ENCODE measurements around the gene GSTM1. TPM values are rescaled to one million over a fixed set of nuclear protein-coding genes. Genes with fewer than 3 reads are reported as not detected.

The GSTM1 gene
- total RNA-seq = not detected
- long read RNA-seq = 0 reads

DNA sequence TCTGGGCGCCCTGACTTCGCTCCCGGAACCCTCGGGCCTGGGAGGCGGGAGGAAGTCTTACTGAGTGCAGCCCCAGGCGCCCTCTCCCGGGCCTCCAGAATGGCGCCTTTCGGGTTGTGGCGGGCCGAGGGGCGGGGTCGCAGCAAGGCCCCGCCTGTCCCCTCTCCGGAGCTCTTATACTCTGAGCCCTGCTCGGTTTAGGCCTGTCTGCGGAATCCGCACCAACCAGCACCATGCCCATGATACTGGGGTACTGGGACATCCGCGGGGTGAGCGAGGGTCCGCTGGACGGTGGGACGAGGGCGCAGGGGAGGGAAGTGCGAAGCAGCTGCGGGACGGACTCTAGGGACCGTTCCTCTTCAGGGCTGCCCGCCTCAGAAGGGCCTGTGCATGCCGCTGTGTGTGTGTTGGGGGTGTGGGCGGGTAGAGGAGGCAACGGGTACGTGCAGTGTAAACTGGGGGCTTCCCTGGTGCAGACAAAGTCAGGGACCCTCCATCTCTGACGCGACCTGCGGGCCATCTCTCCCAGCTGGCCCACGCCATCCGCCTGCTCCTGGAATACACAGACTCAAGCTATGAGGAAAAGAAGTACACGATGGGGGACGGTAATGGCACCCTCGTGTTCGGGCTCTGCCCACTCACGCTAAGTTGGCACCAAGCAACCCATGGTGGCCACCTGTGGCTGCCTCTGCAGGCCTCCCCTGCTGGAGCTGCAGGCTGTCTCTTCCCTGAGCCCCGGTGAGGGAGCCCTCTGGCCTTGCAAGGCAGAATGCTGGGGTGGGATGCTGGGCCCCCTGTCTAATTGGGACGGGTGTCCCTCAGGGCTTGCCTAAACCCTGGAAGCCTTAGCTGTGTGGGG lies at the start of gene GSTM1:
TSS of gene GSTM1 (plus strand) at position 177 of the 859 bp plus-strand sequence. CDS start at position 234, 57 bp downstream.
- DNase-seq (no peak), ATAC-seq (no peak)
- intact Hi-C loops (cut with DNase I, micrococcal nuclease) = no loop called here

DNA sequence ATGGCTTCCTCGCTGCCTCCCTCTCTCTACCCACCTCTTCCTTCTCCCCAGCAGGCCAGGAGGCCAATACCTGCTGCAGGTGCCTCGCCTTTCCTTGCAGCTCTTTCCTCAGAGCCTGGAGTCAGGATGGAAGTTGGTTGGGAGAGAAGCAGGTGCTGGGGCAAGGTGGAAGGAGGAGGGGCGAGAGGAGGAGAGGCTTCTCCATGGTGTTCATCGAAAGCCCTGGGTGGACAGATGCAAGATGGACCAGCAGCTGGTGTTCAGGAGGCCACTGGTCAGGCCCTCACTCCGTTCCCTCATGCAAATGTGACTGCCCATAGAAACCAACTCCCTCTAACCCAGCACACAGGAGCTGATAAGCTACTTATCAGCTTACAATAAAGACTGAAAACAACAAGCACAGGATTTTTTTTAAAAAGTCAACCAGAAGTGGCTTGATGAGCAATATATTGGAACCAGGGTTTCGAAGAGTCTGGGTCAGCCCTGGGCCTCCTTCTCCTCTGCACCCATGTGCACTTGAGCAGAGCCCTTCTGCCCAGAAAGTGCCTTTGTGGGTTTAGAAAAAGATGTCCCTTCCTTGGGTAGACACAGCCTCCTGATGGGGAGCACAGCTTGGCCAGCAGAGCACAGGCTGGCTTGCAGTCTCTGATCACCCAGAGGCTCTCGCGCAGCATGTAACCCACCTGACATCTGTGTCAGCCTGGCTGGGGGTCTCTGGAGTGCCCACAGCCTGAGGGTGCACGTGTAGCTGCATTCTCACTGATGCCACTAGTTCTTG lies 48.4 kb upstream of the GSTM1 start:
- intact Hi-C loops (cut with DNase I, micrococcal nuclease) = no loop called here
- no peak for DNase-seq
- no peak for ATAC-seq

DNA sequence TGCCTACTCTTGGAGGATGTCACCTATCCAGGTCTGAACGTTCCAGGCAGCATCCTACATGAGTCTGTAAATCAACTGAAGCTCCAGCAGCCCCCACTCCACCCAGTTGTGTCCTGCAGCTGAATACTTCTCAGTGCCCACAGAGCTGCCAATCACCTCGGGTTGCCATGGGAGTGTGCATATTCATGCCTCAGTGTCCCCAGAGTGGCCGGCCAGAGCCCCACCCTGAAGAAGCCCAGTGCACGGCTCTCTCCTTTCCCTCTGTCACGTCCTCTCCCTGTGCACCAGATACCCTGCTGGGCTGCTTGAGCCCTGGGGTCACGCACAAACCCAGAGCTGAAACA lies 47.8 kb upstream of the GSTM1 start:
- intact Hi-C loops (cut with DNase I, micrococcal nuclease) = loop anchor here (5.0 to 10.0 kb wide), 3 partner anchors 93 to 135 kb away; partner anchors contain the start of gene GNAI3 (in 1 of the 2)
- no peak for DNase-seq
- ATAC-seq = no peak

DNA sequence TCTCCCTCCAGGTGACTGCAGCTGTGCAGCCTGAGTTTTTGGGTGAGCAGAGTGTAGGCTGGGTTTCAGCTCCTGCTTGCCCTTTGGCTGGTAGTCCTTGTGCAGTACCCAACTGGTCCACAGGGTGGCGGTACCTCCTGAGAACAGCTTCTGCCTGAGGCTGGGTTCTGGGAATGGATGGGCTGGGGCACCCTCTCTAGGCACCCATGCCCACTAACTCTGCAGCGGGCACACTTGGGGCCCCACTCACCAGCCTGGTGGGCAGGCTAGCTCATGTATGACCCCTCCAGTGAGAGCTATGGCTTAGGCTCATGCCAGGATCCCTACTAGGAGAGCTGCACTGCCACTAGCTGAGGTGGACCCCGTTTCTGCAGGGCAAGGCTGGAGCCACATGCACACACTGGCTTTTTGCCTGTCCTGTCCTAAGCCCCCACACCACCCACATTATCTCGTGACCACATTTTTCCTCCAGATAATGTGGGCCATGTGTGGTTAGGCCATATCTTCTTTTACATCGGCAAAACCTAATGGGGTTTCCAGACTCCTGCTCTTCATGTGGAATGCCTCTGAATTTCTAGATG lies 47.2 kb upstream of the GSTM1 start:
- intact Hi-C loops (cut with DNase I, micrococcal nuclease) = loop anchor here (5.0 to 10.0 kb wide), 3 partner anchors 93 to 134 kb away; partner anchors contain the start of gene GNAI3 (in 1 of the 2)
- ATAC-seq (peak; percentile 76), DNase-seq (peak; percentile 79 to 95)

DNA sequence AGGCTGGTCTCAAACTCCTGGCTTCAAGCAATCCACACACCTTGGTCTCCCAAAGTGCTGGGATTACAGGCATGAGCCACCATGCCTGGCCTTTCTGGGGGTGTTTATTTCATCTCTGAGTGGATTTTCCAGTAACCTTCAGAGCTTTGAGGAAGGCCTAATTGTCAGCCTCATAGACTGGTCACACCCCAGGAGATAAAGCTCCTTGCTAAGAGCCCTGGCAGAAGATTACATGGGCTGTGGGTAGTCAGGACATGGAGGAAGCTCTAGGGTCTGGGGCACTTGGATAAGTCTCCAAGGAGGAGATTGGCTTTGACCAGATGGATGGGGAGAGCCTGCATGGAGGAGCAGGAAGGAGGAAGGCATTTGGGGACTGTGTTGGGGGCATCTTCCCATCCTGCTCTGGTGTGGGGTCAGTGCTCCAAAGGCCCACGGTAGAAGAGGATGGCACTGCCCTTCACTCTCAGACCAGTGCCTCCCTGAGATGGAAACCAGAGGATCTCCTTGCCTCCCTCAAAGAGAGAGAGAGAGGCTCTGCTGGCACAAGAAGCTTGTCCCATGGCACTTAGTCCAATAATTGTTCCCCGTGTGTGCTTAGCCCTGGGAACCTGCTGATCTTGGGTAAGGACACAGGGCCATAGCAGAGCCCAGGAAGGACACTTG lies 46.4 kb upstream of the GSTM1 start:
- intact Hi-C loops (cut with DNase I, micrococcal nuclease) = loop anchor here (5.0 to 10.0 kb wide), 3 partner anchors 94 to 134 kb away; partner anchors contain the start of gene GNAI3 (in 1 of the 2)
- DNase-seq (no peak), ATAC-seq (no peak)

DNA sequence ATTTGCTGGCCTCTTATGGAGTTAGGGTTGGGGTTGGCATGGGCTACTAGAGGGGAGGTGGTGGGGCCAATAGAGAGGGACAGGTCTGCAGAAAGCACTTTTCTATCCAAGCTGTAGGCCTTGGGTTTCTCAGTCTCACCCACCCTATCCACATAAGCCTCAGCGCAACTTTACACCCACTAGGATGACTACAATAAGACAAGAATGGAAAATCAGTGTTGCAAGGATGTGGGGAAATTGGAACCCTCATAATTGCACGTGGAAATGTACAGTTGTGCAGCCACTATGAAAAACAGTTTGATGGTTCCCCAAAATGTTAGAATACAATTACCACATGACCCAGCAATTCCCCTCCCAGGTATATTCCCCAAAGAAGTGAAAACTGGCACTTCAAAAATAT lies 45.8 kb upstream of the GSTM1 start:
- no peak for ATAC-seq
- DNase-seq = no peak
- intact Hi-C loops (cut with DNase I, micrococcal nuclease) = loop anchor here (5.0 to 10.0 kb wide), 3 partner anchors 95 to 133 kb away; partner anchors contain the start of gene GNAI3 (in 1 of the 2)

DNA sequence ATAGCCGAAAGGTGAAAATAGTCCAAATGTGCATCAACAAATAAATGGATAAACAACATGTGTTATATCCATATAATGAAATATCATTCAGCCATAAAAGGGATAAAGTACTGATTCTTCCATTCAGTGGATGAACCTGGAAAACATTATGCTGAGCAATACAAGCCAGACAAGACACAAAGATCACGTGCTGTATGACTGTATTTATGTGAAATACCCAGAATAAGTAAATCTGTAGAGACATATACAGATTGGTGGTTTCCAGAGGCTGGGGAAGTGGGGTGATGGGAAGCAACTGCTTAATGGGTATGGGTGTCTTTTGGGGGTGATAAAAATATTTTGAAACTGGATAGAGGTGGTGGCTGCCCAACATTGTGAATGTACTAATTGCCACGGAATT lies 45.0 kb upstream of the GSTM1 start:
- ATAC-seq = no peak
- intact Hi-C loops (cut with DNase I, micrococcal nuclease) = loop anchor here (5.0 to 10.0 kb wide), 3 partner anchors 95 to 132 kb away; partner anchors contain the start of gene GNAI3 (in 1 of the 2)
- no peak for DNase-seq

DNA sequence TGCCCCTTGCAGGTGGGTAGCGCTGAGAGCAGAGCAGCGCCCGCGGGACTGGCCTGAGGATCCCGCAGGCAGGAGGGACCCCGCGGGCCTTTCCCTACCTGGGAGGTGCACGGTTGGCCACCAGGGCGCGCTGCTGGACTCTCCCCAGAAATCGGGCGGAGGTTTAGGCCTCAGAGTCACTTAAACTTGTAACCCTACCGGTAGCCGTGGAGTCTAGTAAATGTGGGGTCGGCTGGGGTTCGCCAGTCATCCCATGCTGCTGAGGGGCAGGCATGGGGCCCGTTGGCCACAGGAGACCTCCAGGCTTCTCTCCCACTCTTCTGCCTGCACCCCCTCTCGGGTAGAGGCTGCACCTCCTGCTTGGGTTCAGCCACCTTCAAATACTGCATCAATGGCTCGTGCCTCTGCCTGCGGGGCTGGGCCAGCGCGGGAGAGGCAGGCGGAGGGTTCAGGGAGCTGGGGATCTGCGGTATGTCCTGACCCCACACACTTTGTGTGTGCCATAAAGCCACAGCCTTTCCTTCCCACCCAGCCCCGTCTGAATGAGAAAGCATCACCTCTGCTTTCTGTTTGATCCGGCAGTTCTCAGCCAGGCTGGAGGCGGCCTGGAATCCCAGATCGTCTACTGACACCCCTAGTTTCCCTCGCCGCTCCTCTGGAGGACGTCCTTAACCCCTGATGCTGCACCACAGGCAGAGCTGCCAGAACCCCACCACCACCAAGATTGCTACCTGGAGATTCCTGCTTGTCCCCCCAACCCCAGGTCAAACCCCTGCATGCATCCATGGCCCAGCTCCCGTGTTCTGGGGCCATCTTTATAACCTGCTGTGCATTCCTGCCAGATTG lies 44.0 kb upstream of the GSTM1 start:
- intact Hi-C loops (cut with DNase I, micrococcal nuclease) = loop anchor here (5.0 to 10.0 kb wide), 3 partner anchors 96 to 131 kb away; partner anchors contain the start of gene GNAI3 (in 1 of the 2)
- peak; percentile 88 for ATAC-seq

DNA sequence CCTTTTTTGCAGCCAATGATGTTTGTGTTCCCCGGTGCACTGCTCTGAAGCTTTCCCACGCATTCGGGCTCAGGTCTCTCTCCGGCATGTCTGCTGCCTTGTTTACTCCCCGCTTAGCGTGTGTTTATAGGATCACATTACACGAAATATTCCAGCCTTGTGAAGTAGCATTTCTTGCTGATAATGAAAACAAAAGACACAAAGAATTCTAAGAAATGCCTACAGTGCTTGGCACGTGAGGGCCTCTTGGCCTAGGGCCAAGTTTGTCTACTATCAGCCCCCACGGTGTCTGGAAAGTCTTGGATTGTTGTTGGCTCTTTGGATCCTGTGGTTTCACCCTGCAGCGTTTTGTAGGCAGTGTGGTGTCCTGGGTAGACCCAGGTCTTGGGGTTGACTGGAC lies 42.9 kb upstream of the GSTM1 start:
- intact Hi-C loops (cut with DNase I, micrococcal nuclease) = loop anchor here (5.0 to 10.0 kb wide), 3 partner anchors 97 to 130 kb away; partner anchors contain the start of gene GNAI3 (in 1 of the 2)
- DNase-seq (no peak), ATAC-seq (no peak)

More for the DNA sequence above, 44.0 kb upstream of the GSTM1 start:
- DNase-seq = peak; percentile 78 to 94

DNA sequence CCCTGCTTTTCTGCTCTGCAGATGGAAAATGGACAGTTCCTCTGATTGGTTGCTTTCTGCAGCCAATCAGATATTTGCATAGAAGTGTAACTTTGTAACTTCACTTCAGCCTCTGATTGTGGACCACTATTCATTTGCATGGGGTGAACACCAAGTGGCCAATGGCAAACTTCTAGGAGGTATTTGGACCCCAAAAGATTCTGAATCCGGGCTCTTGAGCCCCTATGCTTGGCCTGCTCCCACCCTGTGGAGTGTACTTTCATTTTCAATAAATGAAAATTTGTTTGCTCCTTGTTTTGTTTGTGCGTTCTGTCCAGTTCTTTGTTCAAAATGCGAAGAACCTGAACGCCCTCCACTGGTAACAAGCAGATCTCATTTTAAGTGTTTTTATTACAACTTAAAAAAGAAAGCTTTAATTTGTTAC lies 38.1 kb upstream of the GSTM1 start:
- intact Hi-C loops (cut with DNase I, micrococcal nuclease) = loop anchor here in 1 of 2 donors (10.0 kb wide), 1 partner anchor 125 kb away; no protein-coding TSS in a partner anchor
- ATAC-seq (peak; percentile 31), DNase-seq (no peak)

DNA sequence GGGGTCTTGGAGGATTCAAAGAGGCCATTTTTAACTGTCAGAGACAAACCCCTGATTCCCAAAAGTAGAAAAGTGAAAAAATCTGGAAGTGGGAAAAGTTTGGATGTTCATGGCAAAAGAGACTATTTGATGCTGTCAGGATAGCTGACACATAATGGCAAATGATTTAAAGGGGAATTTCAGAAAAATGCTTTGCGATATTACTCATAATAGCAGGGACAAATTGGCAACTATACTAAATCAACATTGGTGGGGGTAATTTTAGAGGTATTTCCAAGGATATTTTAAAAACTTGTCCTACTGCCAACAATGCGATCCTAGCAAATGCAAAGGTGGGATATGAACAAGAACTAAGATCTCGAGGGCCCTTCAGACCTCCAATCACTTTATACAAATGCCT lies 37.0 kb upstream of the GSTM1 start:
- intact Hi-C loops (cut with DNase I, micrococcal nuclease) = no loop called here
- no peak for DNase-seq

DNA sequence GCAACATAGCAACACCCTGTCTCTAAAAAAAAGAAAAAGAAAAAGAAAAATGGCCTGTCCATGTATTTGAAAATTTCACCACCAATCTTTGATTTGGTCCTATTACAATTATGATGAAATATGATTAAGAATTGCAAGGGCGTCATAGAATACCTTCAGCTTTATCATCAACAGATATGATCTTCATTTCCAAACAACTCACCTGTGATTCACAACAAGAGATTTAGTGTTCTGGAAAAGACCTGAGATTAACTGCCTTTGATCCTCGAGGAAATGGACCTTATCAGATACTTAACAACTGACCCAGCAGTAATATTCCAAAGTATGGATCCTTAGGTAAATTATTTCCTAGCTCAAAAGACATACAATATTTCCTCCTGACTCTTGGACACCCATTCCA lies 35.2 kb upstream of the GSTM1 start:
- no peak for ATAC-seq
- no peak for DNase-seq
- intact Hi-C loops (cut with DNase I, micrococcal nuclease) = no loop called here

More for the DNA sequence above, 37.0 kb upstream of the GSTM1 start:
- ATAC-seq = no peak

DNA sequence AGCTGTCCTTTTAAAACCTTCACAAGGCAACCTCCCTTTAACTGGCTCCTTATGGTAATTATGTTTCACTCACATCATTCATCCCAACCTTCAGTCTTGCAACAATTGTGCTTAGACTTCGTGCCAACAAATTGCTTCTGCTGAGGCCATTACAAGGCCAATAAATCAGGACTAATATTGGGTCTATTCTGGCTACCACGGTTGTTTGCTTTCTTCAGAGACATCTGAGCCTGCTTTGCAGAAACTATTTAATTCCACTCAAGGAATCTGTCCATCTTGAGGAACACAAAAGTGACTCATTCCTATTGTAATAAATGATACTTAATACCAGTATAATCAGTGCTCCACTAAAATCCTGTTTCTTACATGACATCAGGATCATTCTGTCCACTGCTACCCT lies 34.3 kb upstream of the GSTM1 start:
- DNase-seq (no peak), ATAC-seq (no peak)
- intact Hi-C loops (cut with DNase I, micrococcal nuclease) = no loop called here

DNA sequence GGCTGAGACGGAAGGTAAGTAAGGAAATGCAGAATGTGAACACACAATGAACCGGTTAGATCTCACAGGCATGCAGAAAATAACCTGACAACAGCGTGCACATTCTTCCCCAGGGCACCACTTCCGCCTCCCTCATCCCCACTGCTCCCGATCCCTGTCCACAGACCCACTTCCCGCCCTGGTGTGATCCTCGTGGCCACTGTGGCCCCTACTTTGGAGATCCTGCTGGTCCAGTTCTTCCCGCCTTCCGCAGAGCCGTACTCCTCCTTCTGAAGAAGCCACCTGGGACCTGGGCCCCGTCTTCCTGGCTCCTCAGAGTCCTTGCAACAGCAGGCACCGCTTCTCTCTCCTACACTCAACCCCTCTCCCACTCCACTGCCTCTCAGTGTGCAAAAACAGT lies 33.1 kb upstream of the GSTM1 start:
- no peak for ATAC-seq
- intact Hi-C loops (cut with DNase I, micrococcal nuclease) = no loop called here
- DNase-seq = no peak

DNA sequence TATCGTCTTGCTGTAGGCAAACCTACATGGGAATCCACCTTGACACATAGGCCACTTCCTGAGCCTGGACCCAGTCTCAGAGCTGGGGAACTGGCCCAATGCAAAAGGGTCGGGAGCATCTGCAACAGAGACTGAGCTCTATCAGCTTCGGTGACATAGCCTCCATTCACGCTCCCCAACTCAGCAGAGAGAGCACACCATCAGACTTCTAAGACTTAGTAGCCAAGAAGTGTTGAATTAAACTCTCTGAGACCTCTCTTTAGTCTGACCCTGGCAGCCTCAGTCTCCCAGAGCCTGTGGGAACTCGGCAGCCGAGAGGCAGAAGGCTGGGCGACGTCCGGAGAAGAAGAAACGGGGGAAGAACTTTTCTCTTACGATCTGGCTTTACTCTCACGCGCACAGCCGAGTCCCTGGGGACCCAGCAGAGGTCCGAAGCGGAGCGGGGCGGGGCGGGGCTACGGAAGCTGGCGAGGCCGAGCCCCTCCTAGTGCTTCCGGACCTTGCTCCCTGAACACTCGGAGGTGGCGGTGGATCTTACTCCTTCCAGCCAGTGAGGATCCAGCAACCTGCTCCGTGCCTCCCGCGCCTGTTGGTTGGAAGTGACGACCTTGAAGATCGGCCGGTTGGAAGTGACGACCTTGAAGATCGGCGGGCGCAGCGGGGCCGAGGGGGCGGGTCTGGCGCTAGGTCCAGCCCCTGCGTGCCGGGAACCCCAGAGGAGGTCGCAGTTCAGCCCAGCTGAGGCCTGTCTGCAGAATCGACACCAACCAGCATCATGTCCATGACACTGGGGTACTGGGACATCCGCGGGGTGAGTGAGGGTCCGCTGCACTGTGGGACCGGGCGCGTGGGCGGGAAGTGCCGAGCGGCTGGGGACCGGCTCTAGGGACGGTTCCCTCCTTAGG lies 31.8 kb upstream of the GSTM1 start, which contains the start of gene GSTM4:
TSS of gene GSTM4 (plus strand) at position 485 of the 905 bp plus-strand sequence. CDS start at position 776, 291 bp downstream.
- DNase-seq (peak; percentile 91 to 95), ATAC-seq (peak; percentile 96)
- intact Hi-C loops (cut with DNase I, micrococcal nuclease) = no loop called here

DNA sequence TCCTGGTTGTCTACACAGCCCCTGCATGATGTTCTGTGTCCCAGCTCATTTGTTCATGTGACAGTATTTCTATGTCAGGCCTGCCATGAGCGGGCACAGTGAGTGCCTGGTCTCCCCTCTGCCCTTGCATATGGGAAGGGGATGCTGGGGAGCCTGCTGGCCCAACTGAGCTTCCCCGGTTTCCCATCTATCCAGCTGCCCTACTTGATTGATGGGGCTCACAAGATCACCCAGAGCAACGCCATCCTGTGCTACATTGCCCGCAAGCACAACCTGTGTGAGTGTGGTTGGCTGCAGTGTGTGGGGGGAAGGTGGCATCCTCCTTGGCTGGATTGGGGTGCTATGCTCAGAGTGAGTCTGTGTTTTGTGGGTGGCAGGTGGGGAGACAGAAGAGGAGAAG lies 30.2 kb upstream of the GSTM1 start:
- ATAC-seq = no peak
- intact Hi-C loops (cut with DNase I, micrococcal nuclease) = no loop called here
- DNase-seq = no peak
